ENCODE measurements around the gene DYNLT4. TPM values are rescaled to one million over a fixed set of nuclear protein-coding genes. Genes with fewer than 3 reads are reported as not detected.
"Not testable (repeated sequence)": the region's sequence is repeated elsewhere in the genome, so short reads cannot be mapped to it uniquely, and the experiment has no call there.

The DYNLT4 gene
- total RNA-seq, 2 experiments from 2014 or later, result 1.8 to 2.3 TPM

GRCh38 chr1:44839576-44839975, 32.4 kb upstream of the DYNLT4 start:
- peaks cover 16% of the 10 kb centered on the region for H3K27me3 Mint-ChIP-seq (ENCODE audit: low read depth)
- POLR2A ChIA-PET, result no interaction called here
- peaks cover 5% of the 10 kb centered on the region for H3K36me3 Mint-ChIP-seq (ENCODE audit: low read depth)
- peaks cover 12% of the 10 kb centered on the region for H3K4me1 Mint-ChIP-seq (ENCODE audit: low read depth)
- CTCF ChIA-PET, result no interaction called here
- H3K4me3 Mint-ChIP-seq, result no peak overlapping the region
- DNase-seq (no peak), ATAC-seq (no peak)
- H3K9me3 Mint-ChIP-seq (ENCODE audit: insufficient read depth), result no peaks in the 10 kb centered on the region
- H3K27ac Mint-ChIP-seq, result no peak overlapping the region

DNA sequence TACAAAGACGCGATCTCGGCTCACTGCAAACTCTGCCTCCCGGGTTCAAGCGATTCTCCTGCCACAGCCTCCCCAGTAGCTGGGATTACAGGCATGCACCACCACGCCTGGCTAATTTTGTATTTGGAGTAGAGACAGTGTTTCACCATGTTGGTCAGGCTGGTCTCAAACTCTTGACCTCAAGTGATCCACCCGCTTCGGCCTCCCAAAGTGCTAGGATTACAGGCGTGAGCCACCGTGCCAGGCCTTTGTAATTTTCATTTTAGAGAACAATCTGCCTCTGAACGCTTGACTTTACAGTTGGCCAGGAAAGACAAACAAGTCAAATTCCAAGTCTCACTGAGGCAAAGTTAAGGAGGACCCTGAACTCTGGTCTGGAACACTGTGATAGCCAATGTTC, 31.1 kb upstream of the DYNLT4 start:
- POLR2A ChIA-PET; ATAC-seq; H3K36me3 Mint-ChIP-seq (ENCODE audit: low read depth); DNase-seq; H3K27ac Mint-ChIP-seq; CTCF ChIA-PET; H3K4me3 Mint-ChIP-seq; H3K9me3 Mint-ChIP-seq (ENCODE audit: insufficient read depth): not testable (repeated sequence)
- Mint-ChIP-seq H3K4me1 (ENCODE audit: low read depth) (peaks cover 12% of the 10 kb centered on the region), H3K27me3 (ENCODE audit: low read depth) (peaks cover 12% of the 10 kb centered on the region)

GRCh38 chr1:44835738-44836675, 28.9 kb upstream of the DYNLT4 start:
- peaks cover under 1% of the 10 kb centered on the region for H3K27me3 Mint-ChIP-seq (ENCODE audit: low read depth)
- H3K27ac Mint-ChIP-seq, result peak overlapping the region; percentile 7
- peaks cover 8% of the 10 kb centered on the region for H3K4me1 Mint-ChIP-seq (ENCODE audit: low read depth)
- ATAC-seq (peak; percentile 95), DNase-seq (peak; percentile 93)
- no peaks in the 10 kb centered on the region for H3K9me3 Mint-ChIP-seq (ENCODE audit: insufficient read depth)
- H3K4me3 Mint-ChIP-seq, result no peak overlapping the region
- ChIA-PET POLR2A (interaction anchor here (0.6 to 5.0 kb wide), 2 partner anchors 16 to 1380 kb away, joined by 3 to 31 read pairs; no protein-coding TSS in a partner anchor), CTCF (interaction anchor here (0.6 to 3.0 kb wide), 19 partner anchors 9 to 464 kb away, joined by 3 to 24 read pairs (median 4); partner anchors contain the start of genes HECTD3, PLK3 and UROD)
- H3K36me3 Mint-ChIP-seq (ENCODE audit: low read depth), result no peaks in the 10 kb centered on the region

DNA sequence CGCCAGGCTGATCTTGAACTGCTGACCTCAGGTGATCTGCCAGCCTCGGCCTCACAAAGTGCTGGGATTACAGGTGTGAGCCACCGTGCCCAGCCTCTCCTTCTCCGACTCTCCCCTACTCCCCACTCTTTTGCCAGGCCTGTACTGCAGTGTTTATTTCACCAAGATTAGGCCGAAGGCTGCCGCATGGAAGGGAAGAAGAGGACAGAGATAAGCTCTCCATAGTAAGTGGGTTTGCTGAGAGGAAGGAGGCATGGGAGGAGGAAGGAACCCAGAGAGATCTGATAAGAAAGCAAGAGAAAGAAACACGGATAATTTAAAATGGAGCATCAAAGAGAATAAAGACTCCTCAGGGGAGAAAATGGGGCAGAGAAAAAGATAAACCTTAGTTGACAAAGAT, 27.2 kb upstream of the DYNLT4 start:
- peaks cover 8% of the 10 kb centered on the region for H3K4me1 Mint-ChIP-seq (ENCODE audit: low read depth)
- ChIA-PET CTCF (interaction anchor here (1.0 to 3.0 kb wide), 4 partner anchors 12 to 180 kb away, joined by 3 to 24 read pairs (median 6); partner anchors contain the start of genes HECTD3 and UROD), POLR2A (interaction anchor here (5.0 kb wide), 1 partner anchor 14 kb away, joined by 31 read pairs; no protein-coding TSS in a partner anchor)
- no peaks in the 10 kb centered on the region for H3K27me3 Mint-ChIP-seq (ENCODE audit: low read depth)
- DNase-seq (no peak), ATAC-seq (no peak)
- H3K27ac Mint-ChIP-seq, result no peak overlapping the region
- H3K9me3 Mint-ChIP-seq (ENCODE audit: insufficient read depth), result no peaks in the 10 kb centered on the region
- H3K36me3 Mint-ChIP-seq (ENCODE audit: low read depth), result no peaks in the 10 kb centered on the region
- no peak overlapping the region for H3K4me3 Mint-ChIP-seq

DNA sequence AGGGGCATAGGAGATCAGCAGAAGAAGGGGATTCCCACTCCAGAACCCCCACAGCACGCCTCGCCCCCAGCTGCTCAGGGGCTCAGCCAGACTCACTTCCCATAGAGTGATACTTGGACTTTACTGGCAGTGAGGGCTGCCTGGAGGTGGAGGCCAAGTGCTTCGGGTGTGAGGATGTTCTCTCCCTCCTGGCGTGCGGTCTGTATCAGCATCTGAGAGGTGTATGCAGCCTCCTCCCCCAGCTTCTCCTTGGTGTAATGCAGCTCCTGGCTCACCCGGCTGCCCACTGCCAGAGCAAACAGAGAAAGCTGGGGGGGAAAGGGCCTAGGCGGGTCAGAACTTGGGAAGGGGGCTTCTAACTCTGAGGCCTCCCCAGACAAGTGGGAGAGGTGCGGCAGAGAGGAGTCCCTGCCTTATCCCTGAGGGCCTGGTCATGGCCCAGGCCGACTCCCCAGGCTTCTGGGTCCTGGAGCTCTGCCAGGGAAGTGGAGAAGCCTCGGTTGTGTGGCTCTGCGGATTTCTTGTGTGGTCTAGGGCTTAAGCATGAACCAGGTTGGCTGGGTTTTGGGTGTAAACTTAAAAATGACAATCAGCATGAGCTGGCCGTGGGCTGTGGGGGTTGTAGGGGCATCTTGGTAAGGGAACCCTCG, 25.0 kb upstream of the DYNLT4 start:
- POLR2A ChIA-PET, result interaction anchor here (0.5 to 16.3 kb wide), 4 partner anchors 12 to 650 kb away, joined by 3 to 564 read pairs (median 17); partner anchors contain the start of gene RNU5D-1
- Mint-ChIP-seq H3K4me1 (ENCODE audit: low read depth) (peaks cover 8% of the 10 kb centered on the region), H3K4me3 (no peak overlapping the region), H3K9me3 (ENCODE audit: insufficient read depth) (no peaks in the 10 kb centered on the region), H3K27me3 (ENCODE audit: low read depth) (no peaks in the 10 kb centered on the region), H3K36me3 (ENCODE audit: low read depth) (no peaks in the 10 kb centered on the region), H3K27ac (peak overlapping the region; percentile 52)
- DNase-seq (no peak), ATAC-seq (no peak)
- CTCF ChIA-PET, result interaction anchor here (0.9 to 1.7 kb wide), 4 partner anchors 10 to 34 kb away, joined by 3 to 5 read pairs (median 3); partner anchors contain the start of gene PLK3

- Mint-ChIP-seq H3K4me1 (ENCODE audit: low read depth) (peaks cover 8% of the 10 kb centered on the region), H3K27ac (no peak overlapping the region)
- POLR2A ChIA-PET, result interaction anchor here (0.5 to 16.3 kb wide), 7 partner anchors 11 to 651 kb away, joined by 3 to 564 read pairs (median 5); partner anchors contain the start of genes RNU5D-1 and UROD
These were observed 24.4 kb upstream of the DYNLT4 start for GRCh38 chr1:44831516-44831915.

DNA sequence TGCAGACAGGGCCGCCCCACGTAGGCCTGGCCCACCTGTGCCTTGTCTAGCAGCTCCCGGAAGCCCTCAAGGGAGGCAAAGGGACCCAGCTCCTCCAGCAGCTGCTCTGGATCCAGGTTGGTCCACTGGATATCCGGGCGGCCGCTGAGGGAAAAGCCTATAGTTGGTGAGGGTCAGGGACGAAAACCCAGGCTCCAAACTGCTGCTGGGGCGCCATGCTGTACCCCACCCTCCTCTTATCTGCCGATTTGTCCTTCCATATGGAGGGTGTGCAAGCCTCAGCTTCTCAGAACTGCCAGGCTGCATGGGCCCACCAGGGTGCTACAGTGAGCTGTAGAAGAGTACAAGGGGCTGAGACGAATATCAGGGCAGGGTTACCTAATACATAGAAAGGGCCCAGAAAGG, 23.8 kb upstream of the DYNLT4 start:
- H3K4me1 Mint-ChIP-seq (ENCODE audit: low read depth), result peaks cover 8% of the 10 kb centered on the region
- no peaks in the 10 kb centered on the region for H3K9me3 Mint-ChIP-seq (ENCODE audit: insufficient read depth)
- ChIA-PET POLR2A (interaction anchor here (1.3 to 16.3 kb wide), 5 partner anchors 10 to 181 kb away, joined by 4 to 564 read pairs (median 14); partner anchors contain the start of genes RNU5D-1 and UROD), CTCF (interaction anchor here (0.9 to 1.7 kb wide), 2 partner anchors 9 to 32 kb away, joined by 3 to 5 read pairs; no protein-coding TSS in a partner anchor)
- no peak for DNase-seq
- no peak overlapping the region for H3K4me3 Mint-ChIP-seq
- no peaks in the 10 kb centered on the region for H3K27me3 Mint-ChIP-seq (ENCODE audit: low read depth)
- no peaks in the 10 kb centered on the region for H3K36me3 Mint-ChIP-seq (ENCODE audit: low read depth)
- ATAC-seq, result no peak
- no peak overlapping the region for H3K27ac Mint-ChIP-seq

More at GRCh38 chr1:44831516-44831915, 24.4 kb upstream of the DYNLT4 start:
- no peak overlapping the region for H3K4me3 Mint-ChIP-seq
- CTCF ChIA-PET, result interaction anchor here (0.9 to 1.7 kb wide), 2 partner anchors 10 to 33 kb away, joined by 3 to 5 read pairs; no protein-coding TSS in a partner anchor
- no peaks in the 10 kb centered on the region for H3K27me3 Mint-ChIP-seq (ENCODE audit: low read depth)
- no peaks in the 10 kb centered on the region for H3K36me3 Mint-ChIP-seq (ENCODE audit: low read depth)
- H3K9me3 Mint-ChIP-seq (ENCODE audit: insufficient read depth), result no peaks in the 10 kb centered on the region
- ATAC-seq (no peak), DNase-seq (no peak)

- Mint-ChIP-seq H3K27ac (no peak overlapping the region), H3K9me3 (ENCODE audit: insufficient read depth) (no peaks in the 10 kb centered on the region), H3K27me3 (ENCODE audit: low read depth) (no peaks in the 10 kb centered on the region), H3K36me3 (ENCODE audit: low read depth) (no peaks in the 10 kb centered on the region), H3K4me3 (no peak overlapping the region), H3K4me1 (ENCODE audit: low read depth) (peaks cover 3% of the 10 kb centered on the region)
- POLR2A ChIA-PET, result interaction anchor here (0.7 to 16.3 kb wide), 5 partner anchors 9 to 477 kb away, joined by 3 to 564 read pairs (median 14); partner anchors contain the start of gene RNU5D-1
- CTCF ChIA-PET, result no interaction called here
- ATAC-seq (no peak), DNase-seq (no peak)
These were observed 22.6 kb upstream of the DYNLT4 start for GRCh38 chr1:44829506-44830384.

- Mint-ChIP-seq H3K27me3 (ENCODE audit: low read depth) (no peaks in the 10 kb centered on the region), H3K36me3 (ENCODE audit: low read depth) (no peaks in the 10 kb centered on the region), H3K4me3 (no peak overlapping the region), H3K27ac (no peak overlapping the region), H3K4me1 (ENCODE audit: low read depth) (peaks cover 3% of the 10 kb centered on the region), H3K9me3 (ENCODE audit: insufficient read depth) (no peaks in the 10 kb centered on the region)
- DNase-seq (no peak), ATAC-seq (no peak)
- ChIA-PET POLR2A (interaction anchor here (2.3 to 16.3 kb wide), 3 partner anchors 8 to 101 kb away, joined by 14 to 564 read pairs (median 18); partner anchors contain the start of gene RNU5D-1), CTCF (no interaction called here)
These were observed 21.8 kb upstream of the DYNLT4 start for GRCh38 chr1:44828841-44829440.

GRCh38 chr1:44828003-44828651, 21.0 kb upstream of the DYNLT4 start:
- Mint-ChIP-seq H3K4me1 (ENCODE audit: low read depth) (peaks cover 3% of the 10 kb centered on the region), H3K9me3 (ENCODE audit: insufficient read depth) (no peaks in the 10 kb centered on the region), H3K27me3 (ENCODE audit: low read depth) (no peaks in the 10 kb centered on the region), H3K27ac (no peak overlapping the region), H3K4me3 (no peak overlapping the region), H3K36me3 (ENCODE audit: low read depth) (no peaks in the 10 kb centered on the region)
- POLR2A ChIA-PET, result interaction anchor here (0.9 to 16.3 kb wide), 4 partner anchors 9 to 100 kb away, joined by 3 to 564 read pairs (median 6); partner anchors contain the start of genes PLK3 and RNU5D-1
- DNase-seq (no peak), ATAC-seq (no peak)
- CTCF ChIA-PET, result interaction anchor here (1.1 kb wide), 1 partner anchor 8 kb away, joined by 4 read pairs; no protein-coding TSS in a partner anchor
